Urinary bladder (tissue), 4 donors: ENCODE results near the gene NFIC. TPM values are rescaled to one million over a fixed set of nuclear protein-coding genes. Genes with fewer than 3 reads are reported as not detected.
"Not testable (repeated sequence)": the region's sequence is repeated elsewhere in the genome, so short reads cannot be mapped to it uniquely, and the experiment has no call there.

Experiments used
- DNase-seq: peaks from one replicate; pipeline ENCODE4 v3.0.0-alpha.2; 2015; ENCODE audit errors: extremely low spot score
- H3K27ac ChIP-seq: one replicate; pipeline ENCODE4 v1.5.1; 2013; ENCODE audit warnings: low read depth, mild to moderate bottlenecking, moderate library complexity
- H3K36me3 ChIP-seq: one replicate; pipeline ENCODE4 v1.6.1; 2013; ENCODE audit warnings: mild to moderate bottlenecking, moderate library complexity; ENCODE audit not compliant: insufficient read depth
- H3K4me1 ChIP-seq: one replicate; pipeline ENCODE4 v1.6.1; 2013; ENCODE audit warnings: mild to moderate bottlenecking, moderate library complexity; ENCODE audit not compliant: insufficient read depth
- H3K4me3 ChIP-seq: one replicate; pipeline ENCODE4 v1.5.1; 2013; ENCODE audit warnings: low read depth, low read length
- WGBS: extraction: QIAGEN DNeasy Blood & Tissue Kit; methylation state at CpG from one replicate; pipeline ENCODE4 v1.1.7; 2013; 5-methylcytosine and 5-hydroxymethylcytosine counted together
- polyA plus RNA-seq: library from polyadenylated mRNA; stranded (reverse); fragments of 200-250 nt; gene quantifications from one replicate; pipeline ENCODE4 v1.2.3, GENCODE V29; 2013
- total RNA-seq: library from RNA; depleted of rRNA; stranded (reverse); fragments of >200 nt; gene quantifications from one replicate; pipeline ENCODE4 v1.2.3, GENCODE V29; 2014
- donor health status: healthy with polysubstance abuse.
- donor health status: healthy.

The NFIC gene
- total and polyA plus RNA-seq, 2 donors, result 26.4 to 112 TPM

DNA sequence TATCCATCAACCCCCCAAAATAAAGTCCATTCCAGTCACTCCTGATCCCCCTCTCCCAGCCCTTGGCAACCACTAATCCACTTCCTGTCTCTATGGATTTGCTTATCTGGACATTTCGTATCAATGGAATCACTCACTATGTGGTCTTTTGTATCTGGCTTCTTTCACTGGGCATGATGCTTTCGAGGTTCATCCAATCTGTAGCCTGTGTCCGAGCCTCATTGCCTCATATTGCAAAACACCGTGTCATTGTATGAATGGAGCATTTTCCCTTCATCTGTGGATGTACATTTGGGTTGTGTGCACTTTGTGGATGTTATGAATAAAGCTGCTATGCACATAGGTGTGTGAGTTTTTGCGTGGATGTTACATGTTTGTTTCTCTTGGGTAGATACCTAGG, 138.4 kb downstream of the NFIC start:
- Histone ChIP-seq H3K4me1 (no peaks in the 10 kb centered on the region), H3K27ac (no peak overlapping the region), H3K36me3 (no peaks in the 10 kb centered on the region), H3K4me3 (no peak overlapping the region)
- no peak for DNase-seq
- 54% methylated on average over 5 of the region's 5 CpGs for WGBS

DNA sequence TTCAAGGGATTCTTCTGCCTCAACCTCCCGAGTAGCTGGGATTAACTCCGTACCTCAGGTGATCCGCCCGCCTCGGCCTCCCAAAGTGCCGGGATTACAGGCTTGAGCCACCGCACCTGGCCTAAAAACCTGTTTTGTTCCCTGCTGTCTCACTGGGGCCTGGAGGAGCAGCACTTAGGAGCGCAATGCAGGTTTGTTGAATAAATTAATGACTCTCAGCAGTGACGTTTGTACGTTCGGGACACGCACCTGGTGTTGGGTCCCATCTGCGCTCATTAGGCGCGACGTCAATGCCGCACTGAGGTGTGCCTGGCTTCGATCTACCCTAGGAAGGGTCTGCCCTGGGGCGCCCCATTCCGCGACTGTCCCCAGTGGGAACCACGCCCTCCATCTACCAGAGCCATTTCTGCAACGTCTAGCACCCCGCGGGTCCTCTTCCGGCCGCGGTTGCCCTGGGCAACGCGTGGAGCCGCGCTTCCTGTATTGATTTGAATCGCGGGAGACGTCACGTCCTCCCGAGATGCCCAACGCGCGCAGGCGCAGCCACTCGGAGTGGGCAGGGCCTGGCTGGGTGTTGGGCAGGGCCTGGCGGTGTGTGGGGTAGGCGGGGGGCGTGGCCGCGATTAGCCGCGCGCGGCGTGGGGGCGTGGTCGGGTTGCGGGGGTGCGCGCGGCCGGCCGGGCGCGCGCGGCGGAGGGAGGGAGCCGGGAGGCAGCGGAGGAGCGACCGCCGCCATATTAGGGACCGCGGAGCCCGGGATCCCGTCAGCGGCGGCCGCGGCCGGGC, 139.4 kb downstream of the NFIC start, which contains the start of gene FZR1:
Gene FZR1 (plus strand): TSS at position 714 of the 786 bp plus-strand sequence. CDS start 16,679 bp downstream, outside the sequence.
- H3K36me3 ChIP-seq, result no peaks in the 10 kb centered on the region
- WGBS, result under 1% methylated on average over 79 of the region's 79 CpGs
- peak within 1 kb of the TSS; percentile 78 for H3K27ac ChIP-seq
- peak within 1 kb of the TSS; percentile 96 for H3K4me3 ChIP-seq
- DNase-seq, result peak; percentile 95
- H3K4me1 ChIP-seq, result no peaks in the 10 kb centered on the region

DNA sequence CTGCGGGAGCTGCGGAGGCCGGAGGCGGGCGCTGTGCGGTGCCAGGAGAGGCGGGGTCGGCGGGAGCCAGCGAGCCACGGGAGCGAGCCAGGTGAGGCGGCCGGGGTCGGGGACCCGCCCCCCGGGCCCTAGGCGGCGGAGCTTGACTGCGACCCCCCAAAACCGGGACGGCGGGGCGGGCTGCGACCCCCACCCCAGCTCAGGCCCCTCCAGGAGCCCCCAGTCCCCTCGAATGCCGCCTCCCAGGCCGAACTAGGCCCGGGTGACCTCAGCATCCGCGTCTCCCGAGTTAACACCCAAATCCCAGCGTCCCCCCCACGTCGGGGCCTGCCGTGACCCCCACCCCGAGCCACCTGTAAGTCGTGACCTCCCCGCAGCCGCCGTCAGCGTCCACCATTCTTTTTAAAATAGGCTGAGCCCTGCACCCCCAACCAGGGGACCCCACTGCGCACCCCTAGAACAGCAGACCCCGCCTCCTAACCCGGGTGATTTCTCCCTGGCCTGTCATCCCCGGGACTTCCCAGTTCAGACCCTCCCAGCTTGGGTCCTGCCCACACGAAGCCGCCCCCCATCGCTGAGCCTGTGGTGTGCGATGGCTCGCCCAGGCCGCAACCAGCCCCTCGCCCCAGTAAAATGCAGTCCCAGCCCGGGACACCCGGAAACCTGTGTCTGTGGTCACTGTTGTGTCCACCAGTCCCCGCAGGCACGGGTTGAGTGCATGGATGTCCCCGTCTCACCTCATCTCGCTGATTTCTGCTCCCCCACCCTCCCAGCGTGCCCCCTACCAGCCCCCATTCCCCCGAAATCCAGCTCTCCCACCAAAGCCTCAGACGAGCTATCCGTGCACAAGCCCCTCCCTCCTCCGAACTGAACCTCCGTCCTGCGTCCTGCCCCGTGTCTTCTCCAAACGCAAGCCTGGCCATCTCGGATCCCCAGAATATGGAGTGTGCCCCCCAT, 140.3 kb downstream of the NFIC start:
- no peak for DNase-seq
- H3K4me1 ChIP-seq, result no peaks in the 10 kb centered on the region
- WGBS, result under 1% methylated on average over 69 of the region's 69 CpGs

DNA sequence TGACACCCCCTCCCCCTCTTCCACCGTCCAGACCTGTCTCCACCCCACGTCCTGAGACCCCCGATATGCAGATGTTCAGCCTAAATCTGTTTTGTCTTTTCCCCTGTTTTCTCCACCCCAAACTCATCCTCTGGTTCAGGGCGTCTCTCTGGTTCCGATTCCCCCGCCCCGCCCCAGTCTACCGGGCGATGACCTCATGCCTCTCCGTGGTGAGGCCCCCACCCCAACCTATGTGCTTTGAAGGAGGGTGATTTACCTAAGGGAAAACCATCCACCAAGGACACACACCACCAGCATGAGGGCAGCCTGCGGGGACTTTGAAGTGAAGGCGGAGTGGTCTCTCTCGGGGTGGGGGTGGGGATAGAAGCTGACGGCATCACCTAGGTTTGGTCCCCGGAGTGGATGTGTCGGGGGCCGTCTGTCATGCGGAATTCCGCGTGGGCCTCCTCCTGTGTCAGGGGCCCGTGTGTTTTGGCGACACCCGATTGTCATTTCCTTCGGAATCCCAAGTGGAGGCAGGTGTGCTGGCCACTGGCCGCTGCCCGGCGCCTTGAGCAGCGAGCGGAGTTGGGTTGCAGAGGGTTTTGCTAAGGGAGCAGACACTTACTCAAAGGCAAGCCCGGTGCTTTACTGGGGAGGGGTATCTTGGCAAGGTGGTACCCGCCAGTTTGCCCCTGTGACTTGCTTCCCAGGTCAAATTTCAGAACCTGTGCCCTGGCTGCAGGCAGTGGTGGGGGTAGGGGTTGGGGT, 141.2 kb downstream of the NFIC start:
- 27% methylated on average over 31 of the region's 31 CpGs for WGBS
- Histone ChIP-seq H3K27ac (no peak overlapping the region), H3K36me3 (no peaks in the 10 kb centered on the region), H3K4me3 (peak overlapping the region; percentile 96), H3K4me1 (no peaks in the 10 kb centered on the region)
- DNase-seq, result no peak

More for the DNA sequence above, 140.3 kb downstream of the NFIC start:
- Histone ChIP-seq H3K27ac (peak overlapping the region; percentile 78), H3K36me3 (no peaks in the 10 kb centered on the region), H3K4me3 (peak overlapping the region; percentile 96)

DNA sequence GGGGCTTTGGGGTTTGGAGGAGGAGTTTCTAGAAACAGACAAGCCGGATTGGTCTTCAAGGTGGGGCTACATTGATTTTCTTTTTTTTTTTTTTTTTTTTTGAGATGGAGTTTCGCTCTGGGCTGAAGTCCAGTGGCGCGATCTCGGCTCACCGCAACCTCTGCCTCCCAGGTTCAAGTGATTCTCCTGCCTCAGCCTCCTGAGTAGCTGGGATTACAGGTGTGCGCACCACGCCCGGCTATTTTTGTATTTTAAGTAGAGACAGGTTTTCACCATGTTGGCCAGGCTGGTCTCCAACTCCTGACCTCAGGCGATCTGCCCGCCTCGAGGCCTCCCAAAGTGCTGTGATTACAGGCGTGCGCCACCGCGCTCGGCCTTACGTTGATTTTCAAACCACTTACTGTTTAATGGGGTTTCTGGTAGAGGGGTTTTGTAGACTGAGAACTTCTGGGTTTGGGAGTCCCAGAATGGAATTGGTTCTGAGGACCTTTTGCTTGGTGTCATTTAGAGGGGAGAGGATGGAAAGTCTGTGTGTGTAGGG, 141.8 kb downstream of the NFIC start:
- DNase-seq, H3K27ac ChIP-seq, H3K36me3 ChIP-seq, H3K4me1 ChIP-seq, H3K4me3 ChIP-seq: not testable (repeated sequence)
- 91% methylated on average over 18 of the region's 18 CpGs for WGBS

DNA sequence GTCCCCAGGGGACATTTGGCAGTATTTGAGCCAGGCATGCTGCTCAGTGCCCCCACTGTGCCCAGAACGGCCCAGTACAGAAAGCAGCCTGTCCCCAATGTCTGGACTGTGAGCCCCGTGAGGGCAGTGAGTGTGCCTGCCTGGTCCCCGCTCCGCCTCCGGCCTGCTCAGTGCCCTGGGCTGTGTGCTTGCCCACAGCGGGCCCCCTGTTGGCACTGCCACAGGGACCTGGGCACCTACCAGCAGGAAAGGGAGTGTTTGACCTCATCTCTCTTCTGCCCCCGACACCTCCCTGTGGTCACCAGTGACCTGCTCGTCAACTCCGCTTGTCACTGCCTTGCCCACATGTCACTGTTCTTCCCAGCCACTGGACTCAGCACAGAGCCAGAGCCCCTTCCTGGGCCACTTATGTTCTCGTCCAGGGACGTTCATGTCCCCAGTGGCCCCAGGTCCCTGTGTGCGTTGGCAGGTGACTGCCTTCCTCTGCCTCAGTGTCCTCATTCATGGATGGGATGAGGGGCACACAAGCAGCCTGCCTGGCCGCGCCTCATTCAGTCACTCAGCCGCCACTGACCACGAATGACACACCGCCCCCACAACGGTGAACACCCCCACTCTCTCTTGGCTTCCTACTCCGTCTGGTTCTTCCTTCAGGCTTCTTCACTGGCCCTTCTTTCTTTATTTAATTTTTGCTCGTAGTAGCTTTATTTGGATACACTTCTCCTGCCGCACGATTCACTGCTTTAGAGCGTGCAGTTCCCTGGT, 142.6 kb downstream of the NFIC start:
- no peak for DNase-seq

DNA sequence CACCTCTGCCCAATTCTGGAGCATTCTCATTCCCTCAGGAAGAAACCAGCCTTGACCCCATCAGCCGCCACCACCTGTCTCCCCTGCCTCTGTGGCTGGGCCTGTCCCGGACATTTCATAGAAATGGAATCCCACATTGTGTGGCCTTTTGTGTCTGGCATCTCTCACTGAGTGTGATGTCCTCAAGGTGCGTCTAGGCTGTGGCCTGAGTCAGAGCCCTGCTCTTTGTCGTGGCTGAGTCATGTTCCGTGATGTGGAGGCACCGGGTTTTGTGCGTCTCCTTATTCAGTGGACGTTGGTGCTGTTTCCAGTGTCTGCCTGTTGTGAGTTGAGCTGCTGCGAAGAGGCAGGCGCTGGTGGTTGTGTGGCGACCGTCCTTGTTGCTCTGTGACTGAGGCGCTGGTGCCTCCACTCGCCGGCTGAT, 143.2 kb downstream of the NFIC start:
- DNase-seq, result no peak
- no peaks in the 10 kb centered on the region for H3K4me1 ChIP-seq
- no peak overlapping the region for H3K27ac ChIP-seq
- H3K4me3 ChIP-seq, result no peak overlapping the region
- H3K36me3 ChIP-seq, result no peaks in the 10 kb centered on the region
- WGBS, result 89% methylated on average over 15 of the region's 15 CpGs

More for the DNA sequence above, 142.6 kb downstream of the NFIC start:
- Histone ChIP-seq H3K4me3 (no peak overlapping the region), H3K27ac (no peak overlapping the region), H3K4me1 (no peaks in the 10 kb centered on the region), H3K36me3 (no peaks in the 10 kb centered on the region)
- 88% methylated on average over 23 of the region's 23 CpGs for WGBS

DNA sequence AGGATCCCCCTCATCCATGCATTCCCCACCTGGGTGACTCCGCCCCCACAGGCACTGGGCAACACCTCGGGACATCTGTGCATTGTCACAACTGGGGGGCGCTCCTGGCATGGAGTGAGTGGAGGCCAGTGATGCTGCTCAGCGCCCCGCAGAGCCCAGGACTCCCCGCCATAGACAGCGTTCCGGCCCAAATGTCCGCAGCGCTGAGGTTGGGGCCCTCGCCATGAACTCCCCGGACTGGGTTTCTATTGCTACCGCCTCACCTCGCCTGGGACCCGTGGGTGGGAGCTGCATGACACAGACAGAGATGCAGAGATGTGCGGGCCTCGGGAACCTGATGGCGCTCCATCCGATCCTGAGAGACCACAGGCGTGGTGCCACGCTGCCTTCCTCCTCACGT, 144.3 kb downstream of the NFIC start:
- no peak overlapping the region for H3K27ac ChIP-seq
- no peaks in the 10 kb centered on the region for H3K36me3 ChIP-seq
- DNase-seq, result no peak
- WGBS, result 86% methylated on average over 22 of the region's 22 CpGs
- H3K4me3 ChIP-seq, result no peak overlapping the region
- no peaks in the 10 kb centered on the region for H3K4me1 ChIP-seq

DNA sequence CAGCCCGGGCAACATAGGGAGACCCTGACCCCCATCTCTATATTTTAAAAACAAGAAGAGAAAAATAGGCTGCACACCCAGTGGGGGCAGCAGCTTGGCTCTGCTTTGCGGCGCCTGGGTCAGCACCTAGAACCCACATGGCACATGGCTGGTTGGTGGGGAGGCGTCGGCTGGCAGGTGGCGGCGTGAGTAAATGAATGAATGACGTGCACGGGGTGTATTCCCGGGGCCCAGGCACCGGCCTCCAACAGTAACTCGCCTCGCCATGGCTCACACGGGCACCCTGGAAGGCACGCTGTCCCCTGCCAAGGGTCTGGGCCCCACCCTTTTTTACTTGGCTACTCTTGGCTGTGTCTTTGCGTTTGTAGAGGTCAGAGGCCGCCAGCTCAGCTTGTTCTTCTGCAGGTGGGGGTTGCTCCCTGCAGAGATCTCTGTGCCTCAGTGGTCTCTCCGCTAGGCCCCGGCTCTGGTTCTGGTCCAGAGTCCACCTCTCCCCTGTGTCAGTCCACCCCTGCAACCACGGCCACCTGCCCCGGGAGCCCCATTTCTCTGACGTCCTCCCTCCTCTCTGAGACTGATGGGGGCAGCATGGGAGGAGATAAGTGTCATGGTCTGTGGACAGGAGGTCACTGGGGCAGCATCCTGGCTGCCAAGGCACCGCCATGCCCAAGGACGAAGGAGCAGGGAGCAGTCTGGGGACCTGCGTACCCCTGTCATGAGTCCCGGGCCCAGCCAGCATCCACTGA, 145.3 kb downstream of the NFIC start:
- whole genome bisulfite sequencing, result 82% methylated on average over 26 of the region's 26 CpGs
- Histone ChIP-seq H3K4me3 (no peak overlapping the region), H3K36me3 (no peaks in the 10 kb centered on the region), H3K4me1 (no peaks in the 10 kb centered on the region), H3K27ac (no peak overlapping the region)
- DNase-seq, result no peak

DNA sequence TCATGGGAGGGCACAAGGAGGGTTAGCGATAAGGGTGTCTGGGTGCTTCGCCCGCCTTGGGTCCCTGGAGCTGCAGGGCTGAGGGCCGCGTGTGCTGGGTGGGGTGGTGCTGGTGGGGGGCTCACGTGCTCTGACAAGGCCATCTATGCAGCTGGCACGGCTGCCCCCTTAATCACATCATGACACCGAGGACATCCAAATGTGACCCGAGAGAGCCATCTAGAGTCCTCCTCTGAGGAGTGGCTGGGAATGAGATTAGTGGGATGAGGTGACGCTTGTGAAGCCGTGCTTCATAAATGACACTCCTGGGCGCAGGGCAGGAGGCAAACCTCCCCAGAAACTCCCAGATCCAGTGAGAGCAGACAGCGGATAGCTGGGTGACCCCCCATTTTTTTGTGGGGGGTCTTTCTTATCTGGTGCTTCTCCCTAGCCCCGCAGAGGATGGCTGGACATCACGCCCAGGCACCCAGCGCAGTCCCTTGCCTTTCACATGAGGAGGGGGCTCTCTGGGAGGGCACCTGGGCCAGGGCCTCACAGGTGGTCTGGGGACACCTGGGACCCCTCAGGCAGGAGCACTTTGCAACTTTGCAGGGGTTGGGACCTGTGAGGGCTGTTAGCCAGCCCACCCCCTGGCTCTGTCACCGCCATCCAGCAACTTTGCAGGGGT, 146.3 kb downstream of the NFIC start:
- WGBS, result 88% methylated on average over 17 of the region's 17 CpGs
- no peak for DNase-seq
- no peaks in the 10 kb centered on the region for H3K4me1 ChIP-seq
- no peak overlapping the region for H3K4me3 ChIP-seq
- no peaks in the 10 kb centered on the region for H3K36me3 ChIP-seq
- H3K27ac ChIP-seq, result no peak overlapping the region

DNA sequence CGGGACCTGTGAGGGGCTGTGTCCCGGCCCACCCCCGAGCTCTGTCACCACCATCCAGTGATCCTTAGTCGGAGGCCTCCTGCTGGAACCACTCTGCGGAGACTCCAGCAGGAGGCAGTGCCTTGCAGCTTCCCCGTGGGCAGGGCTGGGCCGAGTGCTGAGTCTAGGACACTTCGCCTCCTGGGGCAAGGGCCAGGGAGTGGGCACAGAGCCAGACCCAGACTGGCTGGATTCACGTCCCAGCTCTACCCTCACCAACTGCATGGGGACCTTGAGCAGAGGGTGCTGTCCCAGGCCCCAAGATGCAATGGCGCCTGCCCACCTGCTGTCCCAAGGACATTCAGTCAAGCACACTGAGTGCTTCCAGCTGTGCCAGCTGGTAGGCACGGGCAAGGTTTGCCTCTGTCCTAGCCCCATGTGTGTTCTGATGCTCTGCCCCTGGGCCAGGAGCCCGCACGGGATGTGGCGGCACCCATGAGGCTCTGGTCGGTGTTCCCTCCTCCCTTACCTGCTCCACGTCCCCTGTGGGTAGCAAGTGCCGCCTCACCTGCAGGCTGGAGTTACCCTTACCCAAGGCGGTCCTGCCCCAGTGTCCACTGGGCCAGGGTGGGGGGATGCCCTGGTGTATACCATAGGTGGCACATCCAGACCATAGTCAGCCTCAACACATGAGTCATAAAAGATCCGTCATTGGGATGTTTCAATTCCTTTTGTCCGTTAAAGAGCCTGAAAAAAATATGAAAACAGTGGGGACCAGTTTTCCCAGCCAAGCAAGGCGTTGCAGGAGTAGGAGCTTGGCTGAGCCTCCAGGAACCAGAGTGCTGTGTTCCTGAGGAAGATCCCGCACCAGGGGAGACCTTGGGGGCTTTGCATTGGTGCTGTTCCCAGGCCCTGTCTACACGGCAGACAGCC, 147.1 kb downstream of the NFIC start:
- no peaks in the 10 kb centered on the region for H3K4me1 ChIP-seq
- no peak overlapping the region for H3K4me3 ChIP-seq
- 84% methylated on average over 23 of the region's 23 CpGs for WGBS
- no peaks in the 10 kb centered on the region for H3K36me3 ChIP-seq
- H3K27ac ChIP-seq, result no peak overlapping the region
- no peak for DNase-seq
